Measurements from ENCODE around the gene STK10.

- no peak for TF ChIP-seq EZH2 (IDR thresholded peaks at IDR 0.05; ENCODE audit: insufficient read depth, poor library complexity, severe bottlenecking)
- no peak for TF ChIP-seq EZH2phosphoT487 (IDR thresholded peaks at IDR 0.05; ENCODE audit: insufficient read depth, low read depth)
Measured at GRCh38 chr5:172074896-172075295, 113.1 kb downstream of the STK10 start.
